Psoas muscle (tissue), 8 donors: ENCODE data around the gene BCAS4. TPM values are rescaled to one million over a fixed set of nuclear protein-coding genes. Genes with fewer than 3 reads are reported as not detected.

Experiments used
- ATAC-seq, 4 donors: fragments of 200-7000 bp; cut with Tn5 transposase; one replicate each; pipeline ENCODE4 v1.9.1; 2020; ENCODE audit warnings: moderate library complexity in 3 of 4, mild to moderate bottlenecking in 2 of 4
- DNase-seq, 2 donors: peaks; one replicate each; pipeline ENCODE4 v3.0.0-alpha.2; 2020
- H3K27ac ChIP-seq: fragments of 200-600 bp; one replicate; pipeline ENCODE4 v1.8.0; 2022
- H3K27me3 ChIP-seq, 3 donors: fragments of 200-600 bp in 1 of 3; one replicate each; pipeline versions ENCODE4 v1.6.1 to v1.8.0; 2013 to 2022; ENCODE audit warnings: low read length in 2 of 3, mild to moderate bottlenecking in 2 of 3, moderate library complexity in 1 of 3; ENCODE audit not compliant: insufficient read depth in 3 of 3
- H3K36me3 ChIP-seq, 2 donors: fragments of 200-600 bp in 1 of 2; one replicate each; pipeline versions ENCODE4 v1.6.1 to v1.8.0; 2013 to 2022; ENCODE audit warnings: low read depth in 1 of 2, mild to moderate bottlenecking in 1 of 2, moderate library complexity in 1 of 2; ENCODE audit not compliant: insufficient read depth in 1 of 2
- H3K4me1 ChIP-seq: fragments of 200-600 bp; one replicate; pipeline ENCODE4 v1.8.0; 2022
- H3K4me3 ChIP-seq: fragments of 200-600 bp; one replicate; pipeline ENCODE4 v1.8.0; 2022; ENCODE audit warnings: mild to moderate bottlenecking
- H3K9me3 ChIP-seq: fragments of 200-600 bp; one replicate; pipeline ENCODE4 v1.8.0; 2022
- WGBS, 3 donors: extraction: QIAGEN DNeasy Blood & Tissue Kit; methylation state at CpG; one replicate each; pipeline versions ENCODE4 v1.1.6 to v1.1.7; 2013; 5-methylcytosine and 5-hydroxymethylcytosine counted together
- intact Hi-C, 2 donors: fragments of 100-400 bp; cut with DNase I; formaldehyde crosslinking; loops; one replicate each; pipeline versions ENCODE4 v1.11.0 to v1.14.2; 2022
- polyA plus RNA-seq, 3 donors: library from polyadenylated mRNA; stranded (reverse); fragments of 200-250 nt; gene quantifications; one replicate each; pipeline ENCODE4 v1.2.3, GENCODE V29; 2013
- total RNA-seq, 4 donors: library from RNA; stranded (reverse); fragmentation: NEBNext Ultra II Directional in 2 of 4; extraction: Animal tissue kit (Norgen Biotek cat#: 25700) in 2 of 4; gene quantifications; one replicate each; pipeline versions ENCODE4 v1.2.1 to v1.2.4, GENCODE V29; 2021 to 2023
- TF ChIP-seq, protein P1 (sequence below): fragments of 200-600 bp; IDR thresholded peaks from one replicate; pipeline ENCODE4 v1.8.0; 2022; ENCODE audit warnings: antibody characterized with exemption
- donor health status: healthy with polysubstance abuse.
- donor health status: DM: no; HTN: no; CAD: no; lungs with moderate emphysema.
- donor health status: Bipolar disorder and iron deficiency.
- donor health status: healthy.
- donor health status: DM: yes; HTN: yes; CAD: no.
- donor health status: DM: no; HTN: no; CAD: no.
- donor health status: DM: no; HTN: no; CAD: no.
- donor health status: DM: yes; HTN: yes; CAD: no.

Gene BCAS4
- total and polyA plus RNA-seq, 7 donors: 0.24 to 1.9 (median 0.38) TPM

DNA sequence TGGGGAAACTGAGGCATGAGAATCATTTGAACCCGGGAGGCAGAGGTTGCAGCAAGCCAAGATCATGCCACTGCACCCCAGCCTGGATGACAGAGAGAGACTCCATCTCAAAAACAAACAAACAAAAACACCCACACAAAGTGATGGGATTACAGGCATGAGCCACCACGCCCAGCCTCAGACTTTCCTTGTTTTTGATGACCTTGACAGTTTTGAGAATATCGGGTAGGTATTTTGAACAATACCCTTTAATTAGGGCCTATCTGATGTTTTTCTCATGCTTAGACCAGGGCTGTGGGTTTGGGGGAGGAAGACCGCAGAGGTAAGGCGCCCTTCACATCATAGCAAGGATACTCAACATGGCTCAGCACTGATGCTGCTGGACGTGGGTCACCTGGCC is 72.9 kb downstream of the BCAS4 start:
- whole genome bisulfite sequencing, 3 donors: 93 to 95% (median 94%) methylated on average over 6 of the region's 6 CpGs
- no peak for ATAC-seq
- Histone ChIP-seq H3K4me3 (no peak overlapping the region), H3K9me3 (no peaks in the 10 kb centered on the region), H3K27me3 (no peaks in the 10 kb centered on the region), H3K4me1 (no peaks in the 10 kb centered on the region), H3K27ac (no peak overlapping the region), H3K36me3 (no peaks in the 10 kb centered on the region)
- no peak for DNase-seq
- intact Hi-C loops: no loop called here
- TF ChIP-seq, protein P1, sequence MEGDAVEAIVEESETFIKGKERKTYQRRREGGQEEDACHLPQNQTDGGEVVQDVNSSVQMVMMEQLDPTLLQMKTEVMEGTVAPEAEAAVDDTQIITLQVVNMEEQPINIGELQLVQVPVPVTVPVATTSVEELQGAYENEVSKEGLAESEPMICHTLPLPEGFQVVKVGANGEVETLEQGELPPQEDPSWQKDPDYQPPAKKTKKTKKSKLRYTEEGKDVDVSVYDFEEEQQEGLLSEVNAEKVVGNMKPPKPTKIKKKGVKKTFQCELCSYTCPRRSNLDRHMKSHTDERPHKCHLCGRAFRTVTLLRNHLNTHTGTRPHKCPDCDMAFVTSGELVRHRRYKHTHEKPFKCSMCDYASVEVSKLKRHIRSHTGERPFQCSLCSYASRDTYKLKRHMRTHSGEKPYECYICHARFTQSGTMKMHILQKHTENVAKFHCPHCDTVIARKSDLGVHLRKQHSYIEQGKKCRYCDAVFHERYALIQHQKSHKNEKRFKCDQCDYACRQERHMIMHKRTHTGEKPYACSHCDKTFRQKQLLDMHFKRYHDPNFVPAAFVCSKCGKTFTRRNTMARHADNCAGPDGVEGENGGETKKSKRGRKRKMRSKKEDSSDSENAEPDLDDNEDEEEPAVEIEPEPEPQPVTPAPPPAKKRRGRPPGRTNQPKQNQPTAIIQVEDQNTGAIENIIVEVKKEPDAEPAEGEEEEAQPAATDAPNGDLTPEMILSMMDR: no peak

DNA sequence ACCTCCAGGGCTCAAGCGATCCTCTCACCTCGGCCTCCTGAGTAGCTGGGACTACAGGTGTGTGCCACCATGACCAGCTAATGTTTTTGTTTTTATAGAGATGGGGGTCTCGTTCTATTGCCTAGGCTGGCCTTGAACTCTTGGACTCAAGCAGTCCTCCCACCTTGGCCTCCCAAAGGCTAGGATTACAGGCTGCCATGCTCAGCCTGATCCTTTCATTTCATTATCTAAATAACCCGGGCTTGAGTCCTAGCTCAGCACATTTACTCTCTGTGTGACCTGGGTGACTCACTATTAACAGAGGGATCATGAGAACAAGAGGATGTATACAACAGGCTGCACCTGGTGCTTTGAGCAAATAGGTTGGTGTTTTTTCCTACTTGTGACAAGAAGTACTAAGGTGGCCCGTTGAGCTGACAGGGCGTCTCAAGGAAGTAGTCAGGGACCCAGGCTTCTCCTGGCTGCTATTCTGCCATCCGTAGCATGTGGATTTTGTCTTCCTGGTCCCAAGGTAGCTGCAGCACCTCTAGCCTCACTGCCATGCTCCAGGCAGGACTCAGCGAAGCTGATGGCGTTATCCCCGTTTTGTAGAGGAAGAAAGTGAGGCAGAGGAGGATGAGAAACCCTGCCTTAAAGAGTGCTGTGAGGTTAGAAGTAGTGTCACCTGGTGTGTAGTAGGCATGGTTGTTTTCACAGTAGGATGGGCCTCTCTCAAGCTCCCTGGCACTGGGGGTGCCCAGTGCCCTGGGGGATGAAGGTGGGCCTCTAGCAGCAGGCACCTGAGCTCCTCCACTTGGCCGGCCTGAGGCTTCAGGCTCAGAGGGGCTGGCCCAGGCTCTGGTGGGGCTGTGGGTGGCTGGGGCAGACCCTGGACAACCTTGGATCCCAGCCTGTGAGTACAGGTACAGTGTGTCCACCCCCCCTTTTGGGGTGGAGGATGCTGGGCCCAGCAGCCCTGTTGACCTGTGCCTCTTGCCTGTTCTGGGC is 73.9 kb downstream of the BCAS4 start:
- peak in 1 of 2 donors; percentile 29 for DNase-seq
- Histone ChIP-seq H3K27ac (no peak overlapping the region), H3K4me1 (no peaks in the 10 kb centered on the region), H3K27me3 (no peaks in the 10 kb centered on the region), H3K4me3 (no peak overlapping the region), H3K9me3 (no peaks in the 10 kb centered on the region), H3K36me3 (no peaks in the 10 kb centered on the region)
- intact Hi-C loops: no loop called here
- WGBS, 3 donors: 92 to 94% (median 92%) methylated on average over 11 of the region's 11 CpGs
- ATAC-seq: no peak
- TF ChIP-seq, protein P1: no peak

DNA sequence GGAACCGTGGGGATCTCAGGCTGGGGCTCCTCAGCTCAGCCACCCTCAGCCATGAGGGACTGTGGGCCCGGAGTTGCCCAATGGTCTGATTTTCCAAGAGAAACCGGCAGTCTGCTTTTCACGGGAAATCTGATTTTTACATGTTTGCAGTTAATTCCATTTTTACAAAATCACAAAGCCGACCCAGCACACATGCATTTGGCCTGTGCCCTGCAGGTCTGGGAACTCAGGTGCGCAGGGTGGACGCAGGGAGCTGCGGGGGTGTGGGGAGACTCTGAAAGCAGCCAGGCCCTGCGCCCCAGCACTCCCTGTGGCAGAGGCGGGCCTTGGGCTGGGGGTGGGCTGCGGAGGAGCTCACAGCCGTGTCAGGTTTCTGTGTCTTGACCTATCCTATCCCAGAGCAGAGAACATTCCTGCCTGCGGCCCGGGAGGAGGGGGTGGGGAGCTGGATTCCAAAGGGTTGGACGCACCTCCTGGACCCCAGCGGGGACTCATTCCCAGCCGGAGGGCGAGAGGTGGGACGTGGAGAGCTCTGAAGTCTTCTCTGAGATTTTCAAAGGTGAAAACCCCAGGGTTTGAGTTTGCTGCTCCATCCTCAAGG is 75.8 kb downstream of the BCAS4 start:
- DNase-seq: no peak
- intact Hi-C loops: no loop called here

DNA sequence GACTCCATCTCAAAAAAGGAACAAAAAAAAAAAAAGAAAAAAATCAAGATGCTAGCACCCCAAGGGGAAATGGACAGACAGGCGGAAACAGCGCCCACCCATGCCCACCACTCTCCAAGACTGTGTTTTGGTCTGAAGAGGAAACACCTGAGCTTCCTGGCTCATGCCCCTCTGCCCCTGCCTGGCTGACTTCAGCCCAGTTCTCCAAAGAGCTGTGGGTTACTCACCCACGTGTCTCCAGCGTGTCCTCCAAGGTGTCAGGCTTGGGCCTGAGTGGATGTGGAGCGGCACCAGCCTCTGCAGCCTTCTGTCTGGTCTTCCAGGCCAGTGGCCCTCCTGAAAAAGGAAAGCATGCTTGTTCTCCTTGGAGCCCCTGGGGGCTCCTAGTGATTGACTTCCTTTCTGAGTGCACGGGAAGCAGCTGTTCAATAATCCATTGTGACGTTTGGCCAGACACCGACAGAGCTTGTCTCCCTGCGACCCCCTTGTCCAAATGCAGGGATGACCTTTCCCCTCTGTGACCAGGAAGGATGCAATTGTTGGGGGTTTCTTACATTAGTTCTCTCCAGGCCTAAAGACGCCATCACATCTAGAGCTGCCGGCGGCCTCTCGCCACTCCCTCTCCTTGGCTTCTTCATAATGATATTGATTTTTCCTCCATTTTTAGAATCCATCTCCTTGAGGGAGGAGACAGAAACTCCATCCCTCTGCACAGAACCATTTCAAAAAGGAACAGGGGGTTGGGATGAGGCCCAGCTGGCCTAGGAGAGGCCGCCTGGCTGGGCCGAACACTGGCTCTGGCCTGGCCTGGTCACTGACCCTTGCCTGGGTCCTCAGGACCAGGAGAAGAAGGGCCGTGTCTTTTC is 77.9 kb downstream of the BCAS4 start:
- TF ChIP-seq, protein P1: no peak
- H3K9me3 ChIP-seq: no peaks in the 10 kb centered on the region
- intact Hi-C loops: no loop called here
- H3K27me3 ChIP-seq: no peaks in the 10 kb centered on the region
- no peak overlapping the region for H3K4me3 ChIP-seq
- DNase-seq (no peak), ATAC-seq (no peak)
- no peaks in the 10 kb centered on the region for H3K36me3 ChIP-seq
- 80 to 82% (median 80%) methylated on average over 16 of the region's 16 CpGs for WGBS, 3 donors
- H3K4me1 ChIP-seq: no peaks in the 10 kb centered on the region
- H3K27ac ChIP-seq: no peak overlapping the region

More for the DNA sequence above, 75.8 kb downstream of the BCAS4 start:
- H3K27ac ChIP-seq: no peak overlapping the region
- TF ChIP-seq, protein P1: no peak
- no peaks in the 10 kb centered on the region for H3K9me3 ChIP-seq
- 68 to 72% (median 71%) methylated on average over 19 of the region's 19 CpGs for WGBS, 3 donors
- no peaks in the 10 kb centered on the region for H3K36me3 ChIP-seq
- H3K4me1 ChIP-seq: no peaks in the 10 kb centered on the region
- ATAC-seq: no peak
- no peak overlapping the region for H3K4me3 ChIP-seq
- H3K27me3 ChIP-seq: no peaks in the 10 kb centered on the region
